ENCODE results near the gene ACER1.

DNA sequence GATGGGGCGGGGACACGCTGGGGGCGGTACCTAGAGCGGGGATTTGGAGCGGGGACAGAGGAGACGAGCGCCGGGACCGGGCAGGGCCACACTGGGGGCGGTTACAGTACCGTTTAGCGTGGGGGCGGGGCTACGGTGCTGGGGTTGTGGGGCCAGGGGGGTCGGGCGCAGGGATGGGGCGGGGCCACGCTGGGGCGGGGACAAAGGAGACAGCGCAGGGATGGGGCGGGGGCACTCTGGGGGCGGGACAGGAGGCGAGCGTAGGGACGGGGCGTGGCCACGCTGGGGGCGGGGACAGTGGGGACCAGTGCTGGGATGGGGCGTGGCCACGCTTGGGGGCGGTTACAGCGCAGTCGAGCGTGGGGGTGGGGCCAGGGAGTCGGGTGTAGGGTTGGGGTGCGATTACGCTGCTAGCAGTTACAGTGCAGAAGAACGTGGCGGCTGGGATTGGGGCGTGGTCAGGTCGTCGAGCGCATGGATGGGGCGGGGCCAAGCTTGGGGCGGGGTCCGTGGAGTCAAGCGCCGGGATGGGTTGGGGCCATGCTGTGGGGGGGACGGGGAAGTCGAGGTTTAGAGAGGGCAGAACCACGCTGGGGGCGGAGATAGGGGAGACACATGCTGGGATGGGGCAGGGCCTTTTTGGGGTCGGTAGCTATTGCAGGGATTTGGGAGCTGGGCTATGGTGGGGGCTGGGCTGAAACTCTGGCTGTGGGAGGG is 39.8 kb upstream of the ACER1 start:
- no peak for TF ChIP-seq TAF1 (IDR thresholded peaks at IDR 0.05; ENCODE audit: borderline replicate concordance, insufficient read depth, low read length)
- no peak; the same call in 1 of the 2 replicates for TF ChIP-seq POLR2AphosphoS5 (IDR thresholded peaks at IDR 0.05; ENCODE audit: low read depth, low read length)
- peak; percentile 84 for TF ChIP-seq FOXP2 (optimal IDR thresholded peaks at IDR 0.05; ENCODE audit: borderline replicate concordance, extremely low read depth, extremely low read length, insufficient read depth)
- TF ChIP-seq, protein P1, sequence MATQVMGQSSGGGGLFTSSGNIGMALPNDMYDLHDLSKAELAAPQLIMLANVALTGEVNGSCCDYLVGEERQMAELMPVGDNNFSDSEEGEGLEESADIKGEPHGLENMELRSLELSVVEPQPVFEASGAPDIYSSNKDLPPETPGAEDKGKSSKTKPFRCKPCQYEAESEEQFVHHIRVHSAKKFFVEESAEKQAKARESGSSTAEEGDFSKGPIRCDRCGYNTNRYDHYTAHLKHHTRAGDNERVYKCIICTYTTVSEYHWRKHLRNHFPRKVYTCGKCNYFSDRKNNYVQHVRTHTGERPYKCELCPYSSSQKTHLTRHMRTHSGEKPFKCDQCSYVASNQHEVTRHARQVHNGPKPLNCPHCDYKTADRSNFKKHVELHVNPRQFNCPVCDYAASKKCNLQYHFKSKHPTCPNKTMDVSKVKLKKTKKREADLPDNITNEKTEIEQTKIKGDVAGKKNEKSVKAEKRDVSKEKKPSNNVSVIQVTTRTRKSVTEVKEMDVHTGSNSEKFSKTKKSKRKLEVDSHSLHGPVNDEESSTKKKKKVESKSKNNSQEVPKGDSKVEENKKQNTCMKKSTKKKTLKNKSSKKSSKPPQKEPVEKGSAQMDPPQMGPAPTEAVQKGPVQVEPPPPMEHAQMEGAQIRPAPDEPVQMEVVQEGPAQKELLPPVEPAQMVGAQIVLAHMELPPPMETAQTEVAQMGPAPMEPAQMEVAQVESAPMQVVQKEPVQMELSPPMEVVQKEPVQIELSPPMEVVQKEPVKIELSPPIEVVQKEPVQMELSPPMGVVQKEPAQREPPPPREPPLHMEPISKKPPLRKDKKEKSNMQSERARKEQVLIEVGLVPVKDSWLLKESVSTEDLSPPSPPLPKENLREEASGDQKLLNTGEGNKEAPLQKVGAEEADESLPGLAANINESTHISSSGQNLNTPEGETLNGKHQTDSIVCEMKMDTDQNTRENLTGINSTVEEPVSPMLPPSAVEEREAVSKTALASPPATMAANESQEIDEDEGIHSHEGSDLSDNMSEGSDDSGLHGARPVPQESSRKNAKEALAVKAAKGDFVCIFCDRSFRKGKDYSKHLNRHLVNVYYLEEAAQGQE (IDR thresholded peaks at IDR 0.05; ENCODE audit: insufficient read depth in 1 of 2, low read depth in 2 of 2, low read length in 2 of 2): no peak
